Testis (tissue), 2 donors: ENCODE data around the gene AR.
"Not testable (repeated sequence)": the region's sequence is repeated elsewhere in the genome, so short reads cannot be mapped to it uniquely, and the experiment has no call there.

Experiments
- POLR2A ChIP-seq: fragments of 450-650 bp; IDR thresholded peaks from one replicate; pipeline ENCODE4 v1.6.1; 2017; ENCODE audit warnings: antibody characterized with exemption, mild to moderate bottlenecking, moderate library complexity
- TF ChIP-seq, protein P1 (sequence below), 3 experiments: fragments of 450-650 bp in 2 of 3; fragments of 200-600 bp in 1 of 3; sonication (generic) in 1 of 3; IDR thresholded peaks; one replicate each; pipeline ENCODE4 v1.5.1; 2016 to 2019; ENCODE audit warnings: antibody characterized with exemption in 3 of 3, mild to moderate bottlenecking in 2 of 3, moderate library complexity in 1 of 3

DNA sequence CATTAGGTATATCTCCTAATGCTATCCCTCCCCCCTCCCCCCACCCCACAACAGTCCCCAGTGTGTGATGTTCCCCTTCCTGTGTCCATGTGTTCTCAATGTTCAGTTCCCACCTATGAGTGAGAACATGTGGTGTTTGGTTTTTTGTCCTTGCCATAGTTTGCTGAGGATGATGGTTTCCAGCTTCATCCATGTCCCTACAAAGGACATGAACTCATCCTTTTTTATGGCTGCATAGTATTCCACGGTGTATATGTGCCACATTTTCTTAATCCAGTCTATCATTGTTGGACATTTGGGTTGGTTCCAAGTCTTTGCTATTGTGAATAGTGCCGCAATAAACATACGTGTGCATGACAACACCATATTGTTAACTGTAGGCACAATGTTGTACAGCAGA, 93.5 kb downstream of the AR start:
- TF ChIP-seq, protein P1, sequence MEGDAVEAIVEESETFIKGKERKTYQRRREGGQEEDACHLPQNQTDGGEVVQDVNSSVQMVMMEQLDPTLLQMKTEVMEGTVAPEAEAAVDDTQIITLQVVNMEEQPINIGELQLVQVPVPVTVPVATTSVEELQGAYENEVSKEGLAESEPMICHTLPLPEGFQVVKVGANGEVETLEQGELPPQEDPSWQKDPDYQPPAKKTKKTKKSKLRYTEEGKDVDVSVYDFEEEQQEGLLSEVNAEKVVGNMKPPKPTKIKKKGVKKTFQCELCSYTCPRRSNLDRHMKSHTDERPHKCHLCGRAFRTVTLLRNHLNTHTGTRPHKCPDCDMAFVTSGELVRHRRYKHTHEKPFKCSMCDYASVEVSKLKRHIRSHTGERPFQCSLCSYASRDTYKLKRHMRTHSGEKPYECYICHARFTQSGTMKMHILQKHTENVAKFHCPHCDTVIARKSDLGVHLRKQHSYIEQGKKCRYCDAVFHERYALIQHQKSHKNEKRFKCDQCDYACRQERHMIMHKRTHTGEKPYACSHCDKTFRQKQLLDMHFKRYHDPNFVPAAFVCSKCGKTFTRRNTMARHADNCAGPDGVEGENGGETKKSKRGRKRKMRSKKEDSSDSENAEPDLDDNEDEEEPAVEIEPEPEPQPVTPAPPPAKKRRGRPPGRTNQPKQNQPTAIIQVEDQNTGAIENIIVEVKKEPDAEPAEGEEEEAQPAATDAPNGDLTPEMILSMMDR (IDR thresholded peaks at IDR 0.05): not testable (repeated sequence)
- not testable (repeated sequence) for TF ChIP-seq POLR2A
